HUES48 (cell line): ENCODE measurements around the gene PARM1.

ENCODE experiments used
- H3K27ac ChIP-seq: one replicate; pipeline ENCODE4 v1.7.0; 2013; ENCODE audit warnings: low read depth, low read length, inconsistent platforms
- H3K27me3 ChIP-seq: 2 replicates; pipeline ENCODE4 v1.6.1; 2013; ENCODE audit warnings: mild to moderate bottlenecking, low read length; ENCODE audit not compliant: control insufficient read depth, insufficient read depth
- H3K36me3 ChIP-seq: 2 replicates; pipeline ENCODE4 v1.6.1; 2013; ENCODE audit warnings: low read length; ENCODE audit not compliant: control insufficient read depth, insufficient read depth
- H3K4me1 ChIP-seq: 2 replicates; pipeline ENCODE4 v1.6.1; 2013; ENCODE audit warnings: mild to moderate bottlenecking, low read length; ENCODE audit not compliant: control insufficient read depth, insufficient read depth
- H3K4me3 ChIP-seq: 2 replicates; pipeline ENCODE4 v1.5.1; 2013; ENCODE audit warnings: mild to moderate bottlenecking, low read depth, low read length
- H3K9ac ChIP-seq: 2 replicates; pipeline ENCODE4 v1.6.1; 2013; ENCODE audit warnings: mild to moderate bottlenecking, low read depth, low read length, moderate library complexity
- H3K9me3 ChIP-seq: 2 replicates; pipeline ENCODE4 v1.6.1; 2013; ENCODE audit warnings: low read length; ENCODE audit not compliant: control insufficient read depth, insufficient read depth

PARM1 gene

GRCh38 chr4:74962584-74962983, 29.7 kb downstream of the PARM1 start:
- Histone ChIP-seq H3K4me3 (no peak overlapping the region), H3K36me3 (no peaks in the 10 kb centered on the region), H3K27ac (no peak overlapping the region), H3K27me3 (no peaks in the 10 kb centered on the region), H3K4me1 (no peaks in the 10 kb centered on the region), H3K9ac (no peak overlapping the region), H3K9me3 (no peaks in the 10 kb centered on the region)

GRCh38 chr4:74964311-74964710, 31.4 kb downstream of the PARM1 start:
- Histone ChIP-seq H3K27me3 (no peaks in the 10 kb centered on the region), H3K9me3 (no peaks in the 10 kb centered on the region), H3K36me3 (no peaks in the 10 kb centered on the region), H3K9ac (no peak overlapping the region), H3K4me3 (no peak overlapping the region), H3K27ac (no peak overlapping the region), H3K4me1 (no peaks in the 10 kb centered on the region)

GRCh38 chr4:74967324-74967723, 34.4 kb downstream of the PARM1 start:
- Histone ChIP-seq H3K4me1 (no peaks in the 10 kb centered on the region), H3K27me3 (no peaks in the 10 kb centered on the region), H3K4me3 (no peak overlapping the region), H3K27ac (no peak overlapping the region), H3K9me3 (no peaks in the 10 kb centered on the region), H3K9ac (no peak overlapping the region), H3K36me3 (no peaks in the 10 kb centered on the region)

GRCh38 chr4:74968456-74969164, 35.7 kb downstream of the PARM1 start:
- Histone ChIP-seq H3K27ac (no peak overlapping the region), H3K36me3 (no peaks in the 10 kb centered on the region), H3K4me3 (no peak overlapping the region), H3K4me1 (no peaks in the 10 kb centered on the region), H3K9ac (no peak overlapping the region), H3K9me3 (no peaks in the 10 kb centered on the region), H3K27me3 (no peaks in the 10 kb centered on the region)

- Histone ChIP-seq H3K36me3 (no peaks in the 10 kb centered on the region), H3K4me1 (no peaks in the 10 kb centered on the region), H3K27me3 (no peaks in the 10 kb centered on the region), H3K27ac (no peak overlapping the region), H3K9ac (no peak overlapping the region), H3K4me3 (no peak overlapping the region), H3K9me3 (no peaks in the 10 kb centered on the region)
These were observed 36.9 kb downstream of the PARM1 start for GRCh38 chr4:74969507-74970474.

GRCh38 chr4:74970577-74970976, 37.7 kb downstream of the PARM1 start:
- Histone ChIP-seq H3K4me1 (no peaks in the 10 kb centered on the region), H3K9ac (no peak overlapping the region), H3K36me3 (no peaks in the 10 kb centered on the region), H3K4me3 (no peak overlapping the region), H3K27me3 (no peaks in the 10 kb centered on the region), H3K9me3 (no peaks in the 10 kb centered on the region), H3K27ac (no peak overlapping the region)

- Histone ChIP-seq H3K27ac (no peak overlapping the region), H3K4me1 (no peaks in the 10 kb centered on the region), H3K36me3 (no peaks in the 10 kb centered on the region), H3K9ac (no peak overlapping the region), H3K27me3 (no peaks in the 10 kb centered on the region), H3K4me3 (no peak overlapping the region), H3K9me3 (no peaks in the 10 kb centered on the region; the same call in 1 of the 2 replicates)
These were observed 38.9 kb downstream of the PARM1 start for GRCh38 chr4:74971862-74972261.

GRCh38 chr4:74975082-74975481, 42.2 kb downstream of the PARM1 start:
- no peaks in the 10 kb centered on the region; the same call in 1 of the 2 replicates for H3K9me3 ChIP-seq
- no peak overlapping the region for H3K4me3 ChIP-seq
- no peak overlapping the region for H3K9ac ChIP-seq
- H3K4me1 ChIP-seq, result no peaks in the 10 kb centered on the region
- H3K27me3 ChIP-seq, result no peaks in the 10 kb centered on the region
- H3K36me3 ChIP-seq, result no peaks in the 10 kb centered on the region
- H3K27ac ChIP-seq, result no peak overlapping the region

GRCh38 chr4:74975848-74976824, 43.2 kb downstream of the PARM1 start:
- Histone ChIP-seq H3K9ac (no peak overlapping the region), H3K36me3 (no peaks in the 10 kb centered on the region), H3K9me3 (no peaks in the 10 kb centered on the region; the same call in 1 of the 2 replicates), H3K27ac (no peak overlapping the region), H3K4me1 (no peaks in the 10 kb centered on the region), H3K4me3 (no peak overlapping the region), H3K27me3 (no peaks in the 10 kb centered on the region)

- Histone ChIP-seq H3K27ac (no peak overlapping the region), H3K27me3 (no peaks in the 10 kb centered on the region), H3K4me1 (no peaks in the 10 kb centered on the region), H3K36me3 (no peaks in the 10 kb centered on the region), H3K4me3 (no peak overlapping the region), H3K9me3 (no peaks in the 10 kb centered on the region), H3K9ac (no peak overlapping the region)
These were observed 49.8 kb downstream of the PARM1 start for GRCh38 chr4:74982546-74983252.
